AG09319 (cell line): ENCODE measurements around the gene COL23A1.

ENCODE experiments used
- DNase-seq: peaks from one replicate; pipeline ENCODE4 v3.0.0-alpha.2; 2010; ENCODE audit warnings: low read depth; ENCODE audit errors: extremely low read depth
- TF ChIP-seq, protein P1 (sequence below): IDR thresholded peaks from 2 replicates; pipeline ENCODE4 v1.5.1; 2011; ENCODE audit warnings: low read depth, mild to moderate bottlenecking, inconsistent platforms, low read length, moderate library complexity

Gene COL23A1

DNA sequence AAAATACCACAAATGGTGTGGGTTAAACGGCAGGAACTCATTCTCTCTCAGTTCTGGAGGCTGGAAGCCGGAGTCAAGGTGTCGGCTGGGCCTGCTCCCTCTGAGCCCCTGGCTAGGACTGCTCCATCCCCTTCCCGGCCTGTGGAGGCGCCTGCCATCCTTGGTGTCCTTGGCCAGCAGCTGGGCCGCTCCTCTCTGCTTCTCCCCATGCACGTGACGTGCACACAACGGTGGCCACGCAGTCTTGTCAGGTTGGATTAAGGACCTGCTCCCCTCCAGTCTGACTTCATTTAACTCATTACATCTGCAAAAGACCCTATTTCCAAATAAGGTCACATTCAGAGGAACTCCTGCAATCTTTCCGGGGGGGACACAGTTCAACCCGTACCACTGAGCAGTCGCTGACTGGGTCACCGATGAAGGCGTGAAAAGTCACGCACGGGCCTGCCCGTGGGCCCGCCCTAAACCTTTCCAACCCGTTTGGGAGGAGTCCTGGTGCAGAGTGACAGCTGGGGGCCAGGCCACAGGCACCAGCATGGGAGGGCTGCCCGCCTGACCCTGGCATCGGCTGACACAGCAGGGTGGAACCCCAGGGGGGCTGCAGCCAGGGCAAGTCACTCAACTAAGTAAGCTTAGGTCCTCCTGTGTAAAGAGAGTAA lies 135.2 kb downstream of the COL23A1 start:
- TF ChIP-seq, protein P1, sequence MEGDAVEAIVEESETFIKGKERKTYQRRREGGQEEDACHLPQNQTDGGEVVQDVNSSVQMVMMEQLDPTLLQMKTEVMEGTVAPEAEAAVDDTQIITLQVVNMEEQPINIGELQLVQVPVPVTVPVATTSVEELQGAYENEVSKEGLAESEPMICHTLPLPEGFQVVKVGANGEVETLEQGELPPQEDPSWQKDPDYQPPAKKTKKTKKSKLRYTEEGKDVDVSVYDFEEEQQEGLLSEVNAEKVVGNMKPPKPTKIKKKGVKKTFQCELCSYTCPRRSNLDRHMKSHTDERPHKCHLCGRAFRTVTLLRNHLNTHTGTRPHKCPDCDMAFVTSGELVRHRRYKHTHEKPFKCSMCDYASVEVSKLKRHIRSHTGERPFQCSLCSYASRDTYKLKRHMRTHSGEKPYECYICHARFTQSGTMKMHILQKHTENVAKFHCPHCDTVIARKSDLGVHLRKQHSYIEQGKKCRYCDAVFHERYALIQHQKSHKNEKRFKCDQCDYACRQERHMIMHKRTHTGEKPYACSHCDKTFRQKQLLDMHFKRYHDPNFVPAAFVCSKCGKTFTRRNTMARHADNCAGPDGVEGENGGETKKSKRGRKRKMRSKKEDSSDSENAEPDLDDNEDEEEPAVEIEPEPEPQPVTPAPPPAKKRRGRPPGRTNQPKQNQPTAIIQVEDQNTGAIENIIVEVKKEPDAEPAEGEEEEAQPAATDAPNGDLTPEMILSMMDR: no peak
- no peak for DNase-seq

DNA sequence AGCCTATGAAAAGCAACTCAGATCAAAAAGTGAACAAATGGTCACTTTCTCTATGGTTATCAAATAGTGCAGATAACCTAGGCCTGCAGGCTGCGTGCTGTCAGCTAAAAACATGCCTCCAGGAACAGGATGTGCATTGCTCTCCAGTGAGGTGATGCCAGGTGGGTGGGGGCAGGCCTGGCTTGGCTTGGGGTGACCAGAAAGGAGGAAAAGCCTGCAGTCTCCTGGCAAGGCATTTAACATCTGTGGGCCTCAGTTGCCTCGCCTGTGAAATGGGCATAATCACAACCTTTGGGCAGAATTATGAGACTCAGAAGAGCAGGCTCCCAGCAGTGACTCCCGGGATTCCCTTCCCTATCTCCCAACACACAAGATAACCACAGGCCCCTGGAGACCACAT lies 135.9 kb downstream of the COL23A1 start:
- TF ChIP-seq, protein P1: no peak
- DNase-seq: no peak

DNA sequence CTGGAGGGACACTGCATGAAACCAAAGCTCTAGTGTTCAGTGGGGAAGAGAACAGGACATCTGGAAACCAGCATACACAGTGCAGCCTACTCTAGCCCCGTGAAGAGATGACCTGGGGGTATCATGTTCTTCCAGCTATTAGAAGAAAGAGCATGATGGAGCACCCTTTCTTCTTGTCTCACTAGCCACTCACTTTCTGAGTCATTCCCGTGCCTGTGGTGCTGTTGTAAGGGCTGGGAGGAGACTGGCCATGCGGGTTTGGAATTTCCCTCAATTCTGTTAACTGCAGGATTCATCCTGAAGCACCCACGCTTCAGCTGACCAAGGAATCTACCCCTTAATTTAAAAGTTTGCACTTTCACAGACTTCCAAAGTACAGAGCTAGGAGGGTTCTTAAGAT lies 137.0 kb downstream of the COL23A1 start:
- TF ChIP-seq, protein P1: no peak
- DNase-seq: no peak

DNA sequence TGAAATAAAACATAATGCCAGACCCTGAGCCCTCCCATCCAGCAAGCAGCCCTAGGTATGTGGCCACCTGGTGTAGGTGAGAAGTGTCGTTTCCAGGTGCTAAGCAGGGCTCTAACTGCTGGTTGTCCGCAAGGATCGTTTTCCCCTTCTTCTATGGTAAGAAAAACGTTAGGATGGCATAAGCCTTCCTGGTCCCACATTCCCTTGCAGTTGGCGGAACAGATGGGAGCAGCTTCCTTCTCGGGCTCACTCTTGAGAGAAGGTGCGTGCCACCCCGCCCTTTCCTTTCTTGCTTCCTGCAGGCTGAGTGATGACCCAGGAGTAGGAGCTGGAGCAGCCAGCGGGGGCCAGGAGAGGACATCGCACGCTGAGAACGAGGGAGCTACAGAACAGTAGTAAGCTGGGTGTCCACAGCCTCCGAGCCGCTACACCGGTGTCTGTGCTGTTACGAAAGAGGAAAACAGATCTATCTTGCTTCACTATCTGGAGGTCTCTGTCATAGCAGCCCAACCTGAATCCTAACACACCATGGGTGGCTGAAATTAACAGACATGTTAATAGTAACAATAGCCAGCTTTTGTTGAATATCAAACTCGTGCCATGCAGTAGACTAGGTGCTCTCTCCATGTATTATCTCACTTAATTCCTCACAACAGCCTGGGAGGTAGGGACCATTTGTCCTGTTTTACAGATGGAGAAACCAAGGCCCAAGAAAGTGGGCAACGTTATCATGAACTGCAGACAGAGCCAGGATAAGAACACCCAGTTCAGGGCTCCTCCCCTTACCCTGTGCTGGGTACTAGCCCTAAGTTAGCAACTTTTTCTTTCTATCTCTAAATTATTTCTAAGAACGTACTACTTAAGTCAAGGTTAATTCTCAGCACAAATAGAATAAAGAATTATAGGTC lies 139.8 kb downstream of the COL23A1 start:
- TF ChIP-seq, protein P1: no peak
- no peak for DNase-seq

DNA sequence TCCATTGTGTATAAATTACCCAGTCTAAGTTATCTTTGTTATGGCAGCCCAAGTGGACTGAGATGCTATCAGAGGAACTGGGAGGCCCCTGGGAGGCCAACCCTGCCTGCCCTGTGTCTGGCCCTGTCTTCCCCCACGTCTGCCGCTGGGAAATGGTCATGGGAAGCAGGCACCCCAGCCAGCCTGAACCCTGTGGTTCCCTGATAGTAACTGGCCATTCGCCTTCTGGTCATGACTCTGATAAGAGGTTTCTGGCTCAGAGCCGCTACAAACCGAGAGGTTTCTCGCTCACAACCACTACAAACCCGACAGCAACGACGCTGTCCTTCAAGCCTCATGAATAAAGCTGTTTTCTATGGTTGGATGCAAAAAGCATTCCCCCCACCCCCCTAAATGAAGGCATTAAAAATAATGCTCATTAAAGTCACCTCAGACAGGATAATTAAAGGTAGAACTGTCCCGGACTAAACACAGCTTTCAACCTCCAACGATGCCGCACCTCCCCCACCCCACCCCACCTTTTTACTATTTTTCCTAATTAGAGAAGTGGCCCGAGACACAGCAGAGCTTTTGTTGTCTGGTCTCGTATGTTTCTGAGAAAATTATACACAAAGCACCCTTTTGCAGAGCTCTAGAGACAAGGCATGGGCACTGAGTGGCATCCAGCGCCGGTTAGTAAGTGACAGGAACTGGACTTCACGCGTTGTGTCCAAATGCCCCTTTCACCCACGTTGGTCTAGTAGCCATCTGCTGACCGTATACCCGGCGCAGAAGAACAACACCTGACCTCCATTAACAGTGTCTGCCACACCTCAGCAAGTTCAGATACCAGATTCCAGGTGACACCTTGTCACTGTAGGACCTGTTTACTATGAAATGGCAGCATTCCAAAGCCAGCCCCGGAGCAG lies 140.8 kb downstream of the COL23A1 start:
- TF ChIP-seq, protein P1: no peak
- no peak for DNase-seq

DNA sequence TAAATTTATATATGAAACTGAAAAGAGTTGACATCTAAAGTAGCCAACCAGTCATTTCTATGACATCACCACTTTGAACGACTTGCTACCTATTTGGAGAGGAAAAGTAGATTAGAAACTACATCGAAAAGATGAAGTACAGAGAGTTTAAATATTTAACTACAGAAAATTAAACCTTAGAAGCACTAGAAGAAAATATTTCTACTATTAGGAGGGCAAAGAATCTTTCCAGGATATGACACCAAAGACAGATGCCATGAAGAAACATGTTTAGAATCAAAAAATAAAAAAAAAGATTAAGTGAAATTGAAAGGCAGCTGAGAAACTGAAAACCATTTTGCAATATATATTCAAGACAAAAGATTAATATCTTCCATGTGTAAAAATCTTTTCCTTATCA lies 144.7 kb downstream of the COL23A1 start:
- DNase-seq: no peak
- TF ChIP-seq, protein P1: no peak
